D341Med (cell line): ENCODE measurements around the gene MOK.

Source experiments
- DNase-seq: peaks from one replicate; pipeline ENCODE4 v3.0.0; 2012; ENCODE audit warnings: low spot score

MOK gene

GRCh38 chr14:102180248-102180998 lies 124.5 kb downstream of the MOK start:
- DNase-seq: no peak
